ENCODE results near the gene THAP8. TPM values are rescaled to one million over a fixed set of nuclear protein-coding genes. Genes with fewer than 3 reads are reported as not detected.

The THAP8 gene
- polyA plus RNA-seq, 3 donors: 2.4 to 6.0 (median 3.1) TPM

DNA sequence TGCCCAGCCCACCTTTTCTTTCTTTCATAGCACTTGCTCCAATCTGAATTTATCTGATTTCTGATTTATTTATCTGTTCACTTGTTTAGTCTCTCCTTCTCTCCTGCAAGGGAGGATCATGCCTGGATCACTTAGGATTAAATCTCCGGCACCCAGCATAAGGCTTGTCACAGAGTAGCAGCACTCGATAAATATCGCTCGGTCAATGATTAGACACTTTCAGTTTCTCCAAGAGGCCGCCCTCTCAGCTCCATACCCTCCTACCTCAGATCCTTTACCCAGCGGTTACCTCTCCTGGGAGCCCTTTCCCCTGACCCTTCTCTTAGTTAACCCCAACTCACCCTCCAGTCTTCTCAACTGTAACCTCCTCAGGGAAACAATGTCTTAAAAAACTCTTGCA is 22.8 kb downstream of the THAP8 start:
- Mint-ChIP-seq H3K27me3 (ENCODE audit: low read depth in 3 of 3) (peaks cover 6 to 15% (median 10%) of the 10 kb centered on the region in 3 donors), H3K9me3 (peaks cover 0 to 2% (median 0%) of the 10 kb centered on the region in 7 donors), H3K4me3 (no peak overlapping the region), H3K4me1 (peaks cover 4% of the 10 kb centered on the region), H3K36me3 (peaks cover 19 to 20% of the 10 kb centered on the region in 2 donors), H3K27ac (no peak overlapping the region)
- H3K4me1 ChIP-seq (ENCODE audit: control insufficient read depth in 1 of 2, insufficient read depth in 2 of 2, low read length in 2 of 2): peaks cover 3 to 9% of the 10 kb centered on the region in 2 donors
- H3K36me3 ChIP-seq (replicated peaks in 1 of 2; ENCODE audit: control insufficient read depth in 1 of 2, insufficient read depth in 2 of 2, low read length in 2 of 2): peaks cover 0 to 7% of the 10 kb centered on the region in 2 donors
- H3K79me2 ChIP-seq (ENCODE audit: insufficient read depth, low read length): no peaks in the 10 kb centered on the region
- TF ChIP-seq, protein P1, sequence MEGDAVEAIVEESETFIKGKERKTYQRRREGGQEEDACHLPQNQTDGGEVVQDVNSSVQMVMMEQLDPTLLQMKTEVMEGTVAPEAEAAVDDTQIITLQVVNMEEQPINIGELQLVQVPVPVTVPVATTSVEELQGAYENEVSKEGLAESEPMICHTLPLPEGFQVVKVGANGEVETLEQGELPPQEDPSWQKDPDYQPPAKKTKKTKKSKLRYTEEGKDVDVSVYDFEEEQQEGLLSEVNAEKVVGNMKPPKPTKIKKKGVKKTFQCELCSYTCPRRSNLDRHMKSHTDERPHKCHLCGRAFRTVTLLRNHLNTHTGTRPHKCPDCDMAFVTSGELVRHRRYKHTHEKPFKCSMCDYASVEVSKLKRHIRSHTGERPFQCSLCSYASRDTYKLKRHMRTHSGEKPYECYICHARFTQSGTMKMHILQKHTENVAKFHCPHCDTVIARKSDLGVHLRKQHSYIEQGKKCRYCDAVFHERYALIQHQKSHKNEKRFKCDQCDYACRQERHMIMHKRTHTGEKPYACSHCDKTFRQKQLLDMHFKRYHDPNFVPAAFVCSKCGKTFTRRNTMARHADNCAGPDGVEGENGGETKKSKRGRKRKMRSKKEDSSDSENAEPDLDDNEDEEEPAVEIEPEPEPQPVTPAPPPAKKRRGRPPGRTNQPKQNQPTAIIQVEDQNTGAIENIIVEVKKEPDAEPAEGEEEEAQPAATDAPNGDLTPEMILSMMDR (IDR thresholded peaks at IDR 0.05): no peak
- no peak overlapping the region for H2AFZ ChIP-seq (ENCODE audit: insufficient read depth, low read depth, low read length, poor library complexity, severe bottlenecking)
- H3K9me3 ChIP-seq (replicated peaks in 1 of 2; ENCODE audit: control insufficient read depth in 1 of 2, insufficient read depth in 1 of 2, low read length in 2 of 2): no peaks in the 10 kb centered on the region
- WGBS (ENCODE audit: insufficient coverage): 100% methylated on average over 4 of the region's 6 CpGs
- no peak overlapping the region for H3K9ac ChIP-seq (ENCODE audit: insufficient read depth, low read length, poor library complexity, severe bottlenecking)
- intact Hi-C loops (cut with micrococcal nuclease): no loop called here
- no peak overlapping the region for H3K27ac ChIP-seq (ENCODE audit: low read depth in 1 of 2, low read length in 2 of 2)
- no peak for DNase-seq
- H3K4me2 ChIP-seq (replicated peaks; ENCODE audit: extremely low read depth, low read length, poor library complexity, severe bottlenecking): no peak overlapping the region
- H3K27me3 ChIP-seq (ENCODE audit: control insufficient read depth in 2 of 2, insufficient read depth in 2 of 2, low read length in 2 of 2): peaks cover 0 to 8% of the 10 kb centered on the region in 2 donors
- H3K4me3 ChIP-seq (replicated peaks in 1 of 3; ENCODE audit: low read depth in 2 of 3, low read length in 3 of 3): no peak overlapping the region
- H4K20me1 ChIP-seq (ENCODE audit: insufficient read depth, low read length): no peaks in the 10 kb centered on the region

GRCh38 chr19:36030264-36031148 is 23.6 kb downstream of the THAP8 start:
- Histone ChIP-seq H3K9me3 (replicated peaks in 1 of 2; ENCODE audit: control insufficient read depth in 1 of 2, insufficient read depth in 1 of 2, low read length in 2 of 2) (no peaks in the 10 kb centered on the region), H3K4me2 (replicated peaks; ENCODE audit: extremely low read depth, low read length, poor library complexity, severe bottlenecking) (no peak overlapping the region), H3K79me2 (ENCODE audit: insufficient read depth, low read length) (no peaks in the 10 kb centered on the region), H3K27ac (ENCODE audit: low read depth in 1 of 2, low read length in 2 of 2) (no peak overlapping the region), H3K9ac (ENCODE audit: insufficient read depth, low read length, poor library complexity, severe bottlenecking) (no peak overlapping the region), H4K20me1 (ENCODE audit: insufficient read depth, low read length) (no peaks in the 10 kb centered on the region), H3K4me3 (replicated peaks in 1 of 3; ENCODE audit: low read depth in 2 of 3, low read length in 3 of 3) (no peak overlapping the region), H3K4me1 (ENCODE audit: control insufficient read depth in 1 of 2, insufficient read depth in 2 of 2, low read length in 2 of 2) (peaks cover 3 to 9% of the 10 kb centered on the region in 2 donors), H2AFZ (ENCODE audit: insufficient read depth, low read depth, low read length, poor library complexity, severe bottlenecking) (no peak overlapping the region), H3K36me3 (replicated peaks in 1 of 2; ENCODE audit: control insufficient read depth in 1 of 2, insufficient read depth in 2 of 2, low read length in 2 of 2) (peaks cover 0 to 7% of the 10 kb centered on the region in 2 donors), H3K27me3 (ENCODE audit: control insufficient read depth in 2 of 2, insufficient read depth in 2 of 2, low read length in 2 of 2) (peaks cover 0 to 8% of the 10 kb centered on the region in 2 donors)
- peaks cover 4% of the 10 kb centered on the region for H3K4me1 Mint-ChIP-seq
- peak overlapping the region in 1 of 7 donors; percentile 22 for H3K27ac Mint-ChIP-seq
- DNase-seq: no peak
- TF ChIP-seq, protein P1 (IDR thresholded peaks at IDR 0.05): no peak
- no peak overlapping the region for H3K4me3 Mint-ChIP-seq
- peaks cover 0 to 2% (median 0%) of the 10 kb centered on the region in 7 donors for H3K9me3 Mint-ChIP-seq
- H3K36me3 Mint-ChIP-seq: peaks cover 20% of the 10 kb centered on the region in 2 donors
- intact Hi-C loops (cut with micrococcal nuclease): no loop called here
- H3K27me3 Mint-ChIP-seq (ENCODE audit: low read depth in 3 of 3): peaks cover 6 to 15% (median 10%) of the 10 kb centered on the region in 3 donors
- WGBS (ENCODE audit: insufficient coverage): 97% methylated on average over 5 of the region's 8 CpGs

All from CD14-positive monocyte (primary cell).